ENCODE results near the gene HPX. TPM values are rescaled to one million over a fixed set of nuclear protein-coding genes. Genes with fewer than 3 reads are reported as not detected.

The HPX gene
- total and polyA plus RNA-seq, 4 donors, result 0.46 to 3.5 (median 1.8) TPM

DNA sequence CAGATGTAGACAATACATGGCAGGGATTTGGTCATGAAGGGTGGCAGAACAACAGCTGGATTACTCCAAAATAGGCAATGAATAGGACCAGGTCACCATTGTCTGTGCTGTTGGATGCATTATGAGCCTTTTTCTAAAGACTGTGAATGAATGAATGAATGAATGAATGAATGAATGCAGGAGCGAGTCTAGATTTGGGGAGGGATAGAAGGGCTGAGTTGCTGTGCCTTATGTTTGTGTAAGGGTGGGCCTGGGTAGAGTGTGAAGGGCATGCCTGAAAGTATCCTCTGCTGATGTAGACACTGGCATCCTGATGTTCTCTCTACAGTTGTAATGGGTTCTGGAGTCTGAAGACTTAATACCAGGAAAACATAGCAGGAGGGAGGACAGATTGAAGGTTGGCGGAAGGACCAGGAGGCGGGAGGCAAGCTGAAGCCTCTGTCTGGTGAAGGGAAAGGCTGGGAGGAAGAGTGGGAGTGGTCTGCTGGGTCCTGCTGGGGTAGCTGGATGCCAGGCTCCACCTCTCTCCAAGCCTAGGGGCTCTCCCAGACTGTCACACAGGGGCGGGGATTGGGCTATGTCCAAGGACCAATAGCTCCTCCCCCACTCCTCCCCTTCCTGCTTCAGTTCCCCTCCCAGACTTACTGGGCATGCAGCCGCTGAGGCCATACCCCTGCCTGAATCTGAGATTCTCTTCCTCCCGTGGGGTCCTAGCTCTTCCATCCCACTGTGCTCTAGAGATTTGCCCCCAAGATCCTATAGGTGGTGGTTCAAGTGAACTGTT lies 28.1 kb upstream of the HPX start:
- Histone ChIP-seq H3K36me3 (ENCODE audit: control insufficient read depth in 4 of 4, insufficient read depth in 4 of 4, low read length in 4 of 4) (peaks cover 6 to 10% (median 8%) of the 10 kb centered on the region in 4 donors), H3K9ac (ENCODE audit: insufficient read depth in 1 of 2, low read length in 2 of 2) (peak overlapping the region in 1 of 2 donors; percentile 6), H3K27ac (ENCODE audit: low read depth in 1 of 2, low read length in 1 of 2) (peak overlapping the region; percentile 13 to 68), H3K9me3 (ENCODE audit: control insufficient read depth in 4 of 4, insufficient read depth in 3 of 4, low read length in 3 of 4) (peaks cover 0 to 2% (median 0%) of the 10 kb centered on the region in 4 donors), H3K27me3 (ENCODE audit: control insufficient read depth in 3 of 3, insufficient read depth in 3 of 3, low read length in 2 of 3) (no peaks in the 10 kb centered on the region), H3K4me3 (no peak overlapping the region), H3K4me1 (ENCODE audit: control insufficient read depth in 5 of 5, insufficient read depth in 5 of 5, low read length in 5 of 5) (peaks cover 0 to 20% (median 10%) of the 10 kb centered on the region in 5 donors)
- TF ChIP-seq, protein P1, sequence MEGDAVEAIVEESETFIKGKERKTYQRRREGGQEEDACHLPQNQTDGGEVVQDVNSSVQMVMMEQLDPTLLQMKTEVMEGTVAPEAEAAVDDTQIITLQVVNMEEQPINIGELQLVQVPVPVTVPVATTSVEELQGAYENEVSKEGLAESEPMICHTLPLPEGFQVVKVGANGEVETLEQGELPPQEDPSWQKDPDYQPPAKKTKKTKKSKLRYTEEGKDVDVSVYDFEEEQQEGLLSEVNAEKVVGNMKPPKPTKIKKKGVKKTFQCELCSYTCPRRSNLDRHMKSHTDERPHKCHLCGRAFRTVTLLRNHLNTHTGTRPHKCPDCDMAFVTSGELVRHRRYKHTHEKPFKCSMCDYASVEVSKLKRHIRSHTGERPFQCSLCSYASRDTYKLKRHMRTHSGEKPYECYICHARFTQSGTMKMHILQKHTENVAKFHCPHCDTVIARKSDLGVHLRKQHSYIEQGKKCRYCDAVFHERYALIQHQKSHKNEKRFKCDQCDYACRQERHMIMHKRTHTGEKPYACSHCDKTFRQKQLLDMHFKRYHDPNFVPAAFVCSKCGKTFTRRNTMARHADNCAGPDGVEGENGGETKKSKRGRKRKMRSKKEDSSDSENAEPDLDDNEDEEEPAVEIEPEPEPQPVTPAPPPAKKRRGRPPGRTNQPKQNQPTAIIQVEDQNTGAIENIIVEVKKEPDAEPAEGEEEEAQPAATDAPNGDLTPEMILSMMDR (IDR thresholded peaks at IDR 0.05; ENCODE audit: control extremely low read depth, extremely low read depth), result no peak
- 25 to 28% methylated on average over 6 of the region's 6 CpGs for WGBS, 2 donors
- DNase-seq (peak; percentile 97 to 99 (median 97)), ATAC-seq (ENCODE audit: insufficient read depth, low FRiP score) (peak; percentile 66)

DNA sequence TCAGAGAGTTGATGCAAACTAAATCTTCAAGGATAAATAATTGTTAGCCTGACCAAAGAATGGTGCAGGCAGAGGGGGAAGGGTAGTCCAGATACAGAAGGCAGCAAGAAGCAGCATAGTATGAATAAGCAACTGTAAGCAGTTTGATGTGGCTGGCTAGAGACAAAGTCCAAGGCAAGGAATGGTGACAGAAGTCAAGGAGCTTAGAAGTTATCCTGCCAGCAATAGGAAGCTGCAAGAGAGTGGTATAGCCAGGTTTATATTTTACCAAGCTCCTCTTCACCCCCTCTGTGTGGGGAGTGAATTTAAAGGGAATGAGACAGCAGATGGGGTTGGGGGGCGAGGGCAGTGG lies 18.3 kb upstream of the HPX start:
- H3K9me3 ChIP-seq (ENCODE audit: control insufficient read depth in 4 of 4, insufficient read depth in 3 of 4, low read length in 3 of 4), result no peaks in the 10 kb centered on the region
- no peak overlapping the region for H3K27ac ChIP-seq (ENCODE audit: low read depth in 1 of 2, low read length in 1 of 2)
- DNase-seq (no peak), ATAC-seq (ENCODE audit: insufficient read depth, low FRiP score) (no peak)
- H3K36me3 ChIP-seq (ENCODE audit: control insufficient read depth in 4 of 4, insufficient read depth in 4 of 4, low read length in 4 of 4), result peaks cover 14 to 47% (median 26%) of the 10 kb centered on the region in 4 donors
- no peak overlapping the region for H3K4me3 ChIP-seq
- no peak overlapping the region for H3K9ac ChIP-seq (ENCODE audit: insufficient read depth in 1 of 2, low read length in 2 of 2)
- no peaks in the 10 kb centered on the region for H3K27me3 ChIP-seq (ENCODE audit: control insufficient read depth in 3 of 3, insufficient read depth in 3 of 3, low read length in 2 of 3)
- peaks cover 0 to 9% (median 0%) of the 10 kb centered on the region in 5 donors for H3K4me1 ChIP-seq (ENCODE audit: control insufficient read depth in 5 of 5, insufficient read depth in 5 of 5, low read length in 5 of 5)
- 77 to 93% methylated on average over 1 of the region's 1 CpG for WGBS, 2 donors
- TF ChIP-seq, protein P1 (IDR thresholded peaks at IDR 0.05; ENCODE audit: control extremely low read depth, extremely low read depth), result no peak

DNA sequence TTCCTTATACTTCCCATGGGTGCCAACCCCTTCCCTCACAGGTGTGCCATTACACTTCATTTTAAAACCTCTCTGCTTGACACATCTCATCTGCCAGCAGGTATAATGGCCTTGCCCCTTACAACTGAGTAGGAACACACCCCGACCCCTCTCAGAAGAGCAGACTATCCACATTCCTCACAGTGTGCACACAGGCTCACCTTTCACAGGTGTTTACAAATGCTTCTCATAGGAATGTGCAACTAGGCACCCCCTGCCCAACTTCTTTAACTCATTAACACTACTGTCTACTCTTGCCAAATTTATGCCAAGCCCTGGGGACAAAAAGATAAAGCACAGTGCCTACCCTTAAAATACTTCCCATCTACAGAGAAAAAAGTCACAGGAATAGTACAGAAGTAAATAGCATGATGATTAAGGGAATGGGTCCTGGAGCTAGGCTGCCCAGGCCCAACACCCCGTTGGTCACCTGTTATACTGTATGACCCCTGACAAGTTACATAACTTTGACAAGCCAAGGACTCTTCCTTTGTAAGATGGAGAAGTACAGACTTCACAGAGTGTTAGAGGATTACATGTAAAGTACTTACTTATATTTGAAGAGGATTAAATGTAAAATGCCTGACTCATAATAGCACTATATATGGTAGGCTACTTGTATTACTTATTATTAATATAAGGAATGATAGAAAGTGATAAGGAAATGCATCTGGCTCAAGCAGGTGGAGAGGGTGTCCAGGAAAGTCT lies 17.7 kb upstream of the HPX start:
- peak overlapping the region in 1 of 2 donors; percentile 15 for H3K27ac ChIP-seq (ENCODE audit: low read depth in 1 of 2, low read length in 1 of 2)
- ATAC-seq (ENCODE audit: insufficient read depth, low FRiP score), result peak; percentile 34

More for the DNA sequence above, 17.7 kb upstream of the HPX start:
- WGBS, 2 donors, result 77 to 84% methylated on average over 2 of the region's 2 CpGs
- Histone ChIP-seq H3K4me3 (no peak overlapping the region), H3K4me1 (ENCODE audit: control insufficient read depth in 5 of 5, insufficient read depth in 5 of 5, low read length in 5 of 5) (peaks cover 0 to 9% (median 0%) of the 10 kb centered on the region in 5 donors), H3K27me3 (ENCODE audit: control insufficient read depth in 3 of 3, insufficient read depth in 3 of 3, low read length in 2 of 3) (no peaks in the 10 kb centered on the region), H3K9ac (ENCODE audit: insufficient read depth in 1 of 2, low read length in 2 of 2) (no peak overlapping the region), H3K9me3 (ENCODE audit: control insufficient read depth in 4 of 4, insufficient read depth in 3 of 4, low read length in 3 of 4) (no peaks in the 10 kb centered on the region), H3K36me3 (ENCODE audit: control insufficient read depth in 4 of 4, insufficient read depth in 4 of 4, low read length in 4 of 4) (peaks cover 14 to 46% (median 22%) of the 10 kb centered on the region in 4 donors)
- DNase-seq, result peak; percentile 36 to 53 (median 42)
- TF ChIP-seq, protein P1 (IDR thresholded peaks at IDR 0.05; ENCODE audit: control extremely low read depth, extremely low read depth), result no peak
